MCF 10A (cell line): ENCODE data around the gene KRT7. TPM values are rescaled to one million over a fixed set of nuclear protein-coding genes. Genes with fewer than 3 reads are reported as not detected.

Experiments
- BruUV-seq: library from RNA; stranded (reverse); fragments of 400-500 nt; replicated peaks from 2 replicates; lab custom pipeline; 2021; lab: Mats Ljungman, UMichigan
- CTCF ChIA-PET: fragments of 300-600 bp; sonication (Branson Sonifier 250); formaldehyde crosslinking; extraction: SDS; loops from one replicate; lab custom pipeline; 2021; ENCODE audit warnings: antibody characterized with exemption, inconsistent platforms; lab: Yijun Ruan, JAX
- POLR2A ChIA-PET: fragments of 300-600, 350-650 bp; sonication (Branson Sonifier 250); formaldehyde crosslinking; extraction: SDS; loops from one replicate; lab custom pipeline; 2020; ENCODE audit warnings: antibody characterized with exemption, inconsistent platforms; lab: Yijun Ruan, JAX
- DNase-seq: peaks from one replicate; pipeline ENCODE4 v3.0.0-alpha.2; 2018; ENCODE audit not compliant: unreplicated experiment
- H3K27ac Mint-ChIP-seq: one replicate; pipeline ENCODE4 v1.8.0; 2022; ENCODE audit warnings: mild to moderate bottlenecking, low read depth, mixed read lengths; ENCODE audit not compliant: unreplicated experiment
- H3K27me3 Mint-ChIP-seq: one replicate; pipeline ENCODE4 v1.8.0; 2022; ENCODE audit warnings: mixed read lengths; ENCODE audit not compliant: insufficient read depth, unreplicated experiment
- H3K36me3 Mint-ChIP-seq: one replicate; pipeline ENCODE4 v1.8.0; 2022; ENCODE audit warnings: mild to moderate bottlenecking, moderate library complexity, mixed read lengths; ENCODE audit not compliant: insufficient read depth, unreplicated experiment
- H3K4me1 Mint-ChIP-seq: one replicate; pipeline ENCODE4 v1.8.0; 2022; ENCODE audit warnings: mixed read lengths; ENCODE audit not compliant: insufficient read depth, unreplicated experiment
- H3K4me3 Mint-ChIP-seq: one replicate; pipeline ENCODE4 v1.8.0; 2022; ENCODE audit warnings: mild to moderate bottlenecking, moderate library complexity, mixed read lengths; ENCODE audit not compliant: unreplicated experiment
- H3K9me3 Mint-ChIP-seq: one replicate; pipeline ENCODE4 v1.8.0; 2022; ENCODE audit warnings: mixed read lengths; ENCODE audit not compliant: unreplicated experiment
- intact Hi-C: fragments of 100-400 bp; cut with micrococcal nuclease; formaldehyde crosslinking; loops from 2 replicates; pipeline ENCODE4 v1.14.1; 2022
- total RNA-seq: library from RNA; stranded (reverse); gene quantifications from 2 replicates; pipeline ENCODE4 v1.2.3, GENCODE V29; 2022
- TF ChIP-seq, protein P1 (sequence below): fragments of 200-600 bp; IDR thresholded peaks from one replicate; pipeline ENCODE4 v1.8.0; 2022; ENCODE audit warnings: antibody characterized with exemption, mild to moderate bottlenecking; ENCODE audit not compliant: unreplicated experiment

The KRT7 gene
- total RNA-seq, 1 experiment from 2014 or later: 3,360 TPM

DNA sequence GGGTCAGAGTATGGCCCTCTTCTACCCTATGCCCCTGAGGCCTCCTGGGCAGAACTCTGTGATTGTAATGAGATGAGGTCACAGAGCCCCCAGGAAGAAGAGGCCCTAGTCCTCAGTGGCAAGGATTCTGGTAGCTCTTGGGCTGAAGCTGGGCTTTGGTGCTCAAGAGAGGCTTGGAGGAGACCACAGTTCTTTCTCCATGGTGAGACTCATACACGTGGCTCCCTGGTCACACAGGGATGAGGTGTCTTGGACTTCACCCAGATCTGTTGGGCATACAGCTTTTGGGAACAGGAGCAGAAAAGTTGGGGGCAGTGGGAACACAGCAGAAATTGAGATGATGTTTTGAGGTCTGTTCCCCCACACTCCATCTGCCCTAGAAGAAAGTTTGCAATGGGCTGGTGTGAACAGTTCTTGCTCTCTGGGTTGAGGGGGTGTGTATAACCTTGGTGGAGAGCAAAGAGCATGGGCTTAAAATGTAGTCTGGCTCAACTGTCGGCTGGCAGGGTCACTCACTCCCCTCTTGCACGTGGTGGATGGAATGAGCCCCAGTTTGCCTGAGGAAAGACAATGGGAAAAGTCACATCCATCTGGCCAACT, 41.6 kb downstream of the KRT7 start, which contains the start of gene KRT86:
Gene KRT86, plus strand, starts transcription at position 125 of the 600 bp plus-strand sequence. CDS start 27,272 bp downstream, outside the sequence.
- ChIA-PET CTCF (interaction anchor here (0.6 to 0.9 kb wide), 6 partner anchors 11 to 338 kb away, joined by 3 to 4 read pairs (median 3); no protein-coding TSS in a partner anchor), POLR2A (interaction anchor here (0.6 to 1.0 kb wide), 3 partner anchors 12 to 84 kb away, joined by 3 to 4 read pairs (median 3); no protein-coding TSS in a partner anchor)
- Mint-ChIP-seq H3K36me3 (no peaks in the 10 kb centered on the region), H3K4me3 (no peak within 1 kb of the TSS), H3K27ac (no peak within 1 kb of the TSS), H3K27me3 (no peaks in the 10 kb centered on the region), H3K4me1 (peaks cover 30% of the 10 kb centered on the region), H3K9me3 (peaks cover 14% of the 10 kb centered on the region)
- BruUV-seq: no TSS peak
- no peak for DNase-seq
- TF ChIP-seq, protein P1, sequence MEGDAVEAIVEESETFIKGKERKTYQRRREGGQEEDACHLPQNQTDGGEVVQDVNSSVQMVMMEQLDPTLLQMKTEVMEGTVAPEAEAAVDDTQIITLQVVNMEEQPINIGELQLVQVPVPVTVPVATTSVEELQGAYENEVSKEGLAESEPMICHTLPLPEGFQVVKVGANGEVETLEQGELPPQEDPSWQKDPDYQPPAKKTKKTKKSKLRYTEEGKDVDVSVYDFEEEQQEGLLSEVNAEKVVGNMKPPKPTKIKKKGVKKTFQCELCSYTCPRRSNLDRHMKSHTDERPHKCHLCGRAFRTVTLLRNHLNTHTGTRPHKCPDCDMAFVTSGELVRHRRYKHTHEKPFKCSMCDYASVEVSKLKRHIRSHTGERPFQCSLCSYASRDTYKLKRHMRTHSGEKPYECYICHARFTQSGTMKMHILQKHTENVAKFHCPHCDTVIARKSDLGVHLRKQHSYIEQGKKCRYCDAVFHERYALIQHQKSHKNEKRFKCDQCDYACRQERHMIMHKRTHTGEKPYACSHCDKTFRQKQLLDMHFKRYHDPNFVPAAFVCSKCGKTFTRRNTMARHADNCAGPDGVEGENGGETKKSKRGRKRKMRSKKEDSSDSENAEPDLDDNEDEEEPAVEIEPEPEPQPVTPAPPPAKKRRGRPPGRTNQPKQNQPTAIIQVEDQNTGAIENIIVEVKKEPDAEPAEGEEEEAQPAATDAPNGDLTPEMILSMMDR: no peak
- intact Hi-C loops: no loop called here

GRCh38 chr12:52275686-52276085, 42.6 kb downstream of the KRT7 start:
- ChIA-PET CTCF (interaction anchor here (0.7 kb wide), 1 partner anchor 68 kb away, joined by 3 read pairs; no protein-coding TSS in a partner anchor), POLR2A (interaction anchor here (0.7 to 1.0 kb wide), 3 partner anchors 10 to 119 kb away, joined by 3 to 4 read pairs (median 3); no protein-coding TSS in a partner anchor)
- H3K4me1 Mint-ChIP-seq: peaks cover 36% of the 10 kb centered on the region
- intact Hi-C loops: no loop called here
- H3K4me3 Mint-ChIP-seq: no peak overlapping the region
- no peak for DNase-seq
- H3K27me3 Mint-ChIP-seq: no peaks in the 10 kb centered on the region
- peaks cover 14% of the 10 kb centered on the region for H3K9me3 Mint-ChIP-seq
- H3K36me3 Mint-ChIP-seq: no peaks in the 10 kb centered on the region
- TF ChIP-seq, protein P1: no peak
- no TSS peak for BruUV-seq
- H3K27ac Mint-ChIP-seq: no peak overlapping the region

DNA sequence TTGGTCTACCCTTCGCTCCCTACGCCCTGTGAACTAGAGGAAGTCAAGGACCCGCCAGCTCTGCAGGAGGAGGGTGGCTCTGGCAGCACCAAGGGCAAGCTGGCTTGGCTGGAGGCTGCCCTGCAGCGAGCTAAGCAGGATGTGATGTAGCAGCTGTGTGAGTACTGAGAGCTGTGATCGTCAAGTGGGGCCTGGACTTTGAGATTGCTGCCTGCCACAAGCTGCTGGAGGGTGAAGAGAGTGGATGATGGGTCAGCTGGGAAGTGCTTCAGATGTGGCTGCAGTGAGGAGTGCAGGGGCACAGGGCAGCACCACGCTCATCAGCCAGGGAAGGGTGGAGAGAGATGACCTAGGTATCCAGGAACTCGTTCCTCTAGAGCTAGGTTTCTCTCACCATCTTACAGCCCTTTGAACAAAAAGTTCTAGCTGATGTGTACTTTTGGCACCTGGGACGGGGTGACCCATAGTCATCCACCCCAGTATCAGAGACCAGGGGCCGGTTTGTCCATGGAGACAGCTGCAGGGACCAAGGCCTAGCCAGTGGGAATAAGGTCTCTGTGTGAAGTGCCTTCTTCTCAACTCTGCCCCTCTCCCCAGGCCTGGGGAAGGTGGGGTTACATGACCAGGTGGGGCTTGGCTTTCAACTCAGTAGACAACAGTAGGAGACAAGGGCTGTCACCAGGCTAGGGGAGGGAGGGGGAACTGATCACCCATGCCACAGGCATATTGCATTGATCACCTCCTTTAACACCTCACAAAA, 44.6 kb downstream of the KRT7 start:
- Mint-ChIP-seq H3K4me1 (peaks cover 34% of the 10 kb centered on the region), H3K4me3 (peak overlapping the region; percentile 66), H3K27me3 (no peaks in the 10 kb centered on the region), H3K27ac (no peak overlapping the region), H3K36me3 (no peaks in the 10 kb centered on the region), H3K9me3 (no peaks in the 10 kb centered on the region)
- no peak for DNase-seq
- TF ChIP-seq, protein P1: no peak
- POLR2A ChIA-PET: interaction anchor here (0.6 to 3.9 kb wide), 8 partner anchors 15 to 218 kb away, joined by 3 to 28 read pairs (median 3); partner anchors contain the start of gene KRT7
- intact Hi-C loops: no loop called here
- CTCF ChIA-PET: interaction anchor here (0.6 to 5.2 kb wide), 26 partner anchors 7 to 601 kb away, joined by 3 to 70 read pairs (median 8); partner anchors contain the start of genes KRT7 and KRT83
- BruUV-seq: no TSS peak
